Activated T-helper 17 cell treated with anti-CD3 and anti-CD28 coated beads, Interleukin-2, amount 50 U/mL, for 72 hours (primary cell): Measurements from ENCODE around the gene TP53AIP1. TPM values are rescaled to one million over a fixed set of nuclear protein-coding genes. Genes with fewer than 3 reads are reported as not detected.

Experiments
- ATAC-seq: fragments of 150-1000 bp; cut with Tn5 transposase; replicated peaks from 2 replicates; pipeline ENCODE4 v1.10.0; 2021; ENCODE audit warnings: mild to moderate bottlenecking, moderate library complexity
- H3K27ac Mint-ChIP-seq: one replicate; pipeline ENCODE4 v1.8.0; 2022; ENCODE audit warnings: mixed read lengths
- H3K27me3 Mint-ChIP-seq: one replicate; pipeline ENCODE4 v1.8.0; 2022; ENCODE audit warnings: mixed read lengths
- H3K36me3 Mint-ChIP-seq: one replicate; pipeline ENCODE4 v1.8.0; 2022; ENCODE audit warnings: low read depth, mild to moderate bottlenecking, mixed read lengths
- H3K4me1 Mint-ChIP-seq: one replicate; pipeline ENCODE4 v1.8.0; 2022; ENCODE audit warnings: mixed read lengths
- H3K4me3 Mint-ChIP-seq: one replicate; pipeline ENCODE4 v1.8.0; 2022; ENCODE audit warnings: mild to moderate bottlenecking, mixed read lengths
- H3K9me3 Mint-ChIP-seq: one replicate; pipeline ENCODE4 v1.8.0; 2022; ENCODE audit warnings: mixed read lengths
- total RNA-seq, 2 donors: library from RNA; stranded (reverse); gene quantifications; one replicate each; pipeline ENCODE4 v1.2.3, GENCODE V29; 2022

TP53AIP1 gene
- total RNA-seq, 2 donors from 2014 or later, result not detected

GRCh38 chr11:128911701-128912100, 31.0 kb downstream of the TP53AIP1 start:
- Mint-ChIP-seq H3K27me3 (peaks cover 16% of the 10 kb centered on the region), H3K27ac (no peak overlapping the region), H3K4me3 (no peak overlapping the region), H3K9me3 (no peaks in the 10 kb centered on the region), H3K36me3 (no peaks in the 10 kb centered on the region), H3K4me1 (no peaks in the 10 kb centered on the region)
- no peak for ATAC-seq

- no peak overlapping the region for H3K4me3 Mint-ChIP-seq
- H3K4me1 Mint-ChIP-seq, result peaks cover under 1% of the 10 kb centered on the region
- no peaks in the 10 kb centered on the region for H3K9me3 Mint-ChIP-seq
- H3K27ac Mint-ChIP-seq, result no peak overlapping the region
- H3K36me3 Mint-ChIP-seq, result no peaks in the 10 kb centered on the region
- H3K27me3 Mint-ChIP-seq, result peaks cover 15% of the 10 kb centered on the region
- no peak for ATAC-seq
Observed at GRCh38 chr11:128911239-128911638, 31.4 kb downstream of the TP53AIP1 start.

- no peak overlapping the region for H3K4me3 Mint-ChIP-seq
- no peak overlapping the region for H3K27ac Mint-ChIP-seq
- no peaks in the 10 kb centered on the region for H3K36me3 Mint-ChIP-seq
- H3K4me1 Mint-ChIP-seq, result peaks cover 5% of the 10 kb centered on the region
- peaks cover 9% of the 10 kb centered on the region for H3K27me3 Mint-ChIP-seq
- ATAC-seq, result no peak
- H3K9me3 Mint-ChIP-seq, result no peaks in the 10 kb centered on the region
Observed at GRCh38 chr11:128910576-128910975, 32.1 kb downstream of the TP53AIP1 start.

DNA sequence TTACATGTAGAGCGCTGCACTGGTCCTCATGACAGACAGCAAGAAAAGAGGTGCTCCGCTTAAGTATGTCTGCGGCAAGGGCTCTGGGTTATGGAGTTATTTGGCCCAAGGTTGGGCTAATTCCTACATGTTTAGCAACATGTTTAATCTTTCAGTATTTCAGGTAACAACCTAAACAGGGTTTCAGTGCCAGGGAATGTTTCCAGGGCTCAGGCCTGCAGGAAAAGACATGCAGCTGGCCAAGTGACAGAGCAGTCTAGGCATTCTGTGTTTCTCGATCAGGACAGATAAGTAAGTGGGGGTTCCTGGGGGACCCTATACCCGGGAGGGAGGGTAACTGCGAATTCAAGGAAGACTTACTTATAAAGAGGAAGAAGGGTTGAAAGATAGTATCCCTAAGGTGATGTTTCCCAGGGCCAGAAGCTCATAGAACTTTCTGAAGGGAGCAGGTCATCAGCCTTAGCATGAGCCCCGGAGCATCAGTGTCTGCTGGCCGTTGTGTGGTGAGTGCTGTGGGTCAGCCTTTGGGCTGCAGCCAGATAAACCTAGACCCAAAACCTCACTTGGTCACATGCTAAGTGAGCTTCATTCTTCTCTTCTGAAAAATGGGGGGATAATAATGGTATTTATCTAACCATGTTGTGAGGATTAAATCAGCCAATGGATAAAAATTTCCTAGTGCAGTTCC, 33.1 kb downstream of the TP53AIP1 start:
- no peak overlapping the region for H3K27ac Mint-ChIP-seq
- H3K9me3 Mint-ChIP-seq, result no peaks in the 10 kb centered on the region
- no peak for ATAC-seq
- peaks cover 4% of the 10 kb centered on the region for H3K27me3 Mint-ChIP-seq
- H3K4me1 Mint-ChIP-seq, result peaks cover 5% of the 10 kb centered on the region
- no peak overlapping the region for H3K4me3 Mint-ChIP-seq
- H3K36me3 Mint-ChIP-seq, result no peaks in the 10 kb centered on the region

DNA sequence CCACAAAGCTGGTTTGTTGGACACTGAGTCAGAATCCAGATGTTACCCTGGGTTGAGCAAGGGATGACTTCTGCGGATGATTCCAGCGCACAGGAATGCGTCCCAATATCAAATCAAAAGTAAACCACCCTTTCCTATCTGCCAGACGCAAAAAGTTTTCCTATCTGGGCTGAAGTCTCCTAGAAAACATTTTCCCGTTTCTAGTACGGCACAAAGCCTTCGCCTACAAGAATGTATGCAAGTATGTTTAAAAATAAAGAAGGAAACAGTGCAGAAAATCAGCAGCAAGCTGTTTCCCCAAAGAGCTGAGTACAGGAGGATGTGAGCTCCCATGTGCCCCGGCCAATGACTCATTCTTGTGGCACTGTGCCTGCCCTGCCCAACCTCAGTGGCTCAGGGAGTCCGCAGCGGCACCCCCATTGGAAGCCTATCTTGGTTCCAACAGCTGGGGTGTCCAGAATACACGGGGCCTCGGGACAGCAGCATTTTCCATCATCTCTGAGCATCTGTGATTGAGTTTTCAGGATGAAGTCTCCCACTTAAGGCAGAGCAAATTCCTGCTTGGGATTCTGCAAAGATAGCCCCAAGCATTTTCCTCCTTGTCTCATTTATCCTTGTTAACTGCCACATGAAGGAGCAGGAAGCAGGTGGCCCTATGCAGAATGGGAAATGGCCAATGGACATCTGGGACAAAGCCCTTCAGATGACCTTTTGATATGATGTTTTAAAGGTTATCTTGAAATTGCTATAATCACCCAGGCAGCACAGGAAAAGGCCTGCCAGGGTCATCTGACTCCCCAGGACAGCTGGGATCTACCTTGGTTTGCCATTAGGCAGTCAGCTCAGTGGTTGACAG, 34.1 kb downstream of the TP53AIP1 start:
- Mint-ChIP-seq H3K36me3 (no peaks in the 10 kb centered on the region), H3K4me3 (no peak overlapping the region), H3K27me3 (peaks cover 9% of the 10 kb centered on the region), H3K9me3 (no peaks in the 10 kb centered on the region), H3K27ac (no peak overlapping the region), H3K4me1 (peaks cover 5% of the 10 kb centered on the region)
- no peak for ATAC-seq

DNA sequence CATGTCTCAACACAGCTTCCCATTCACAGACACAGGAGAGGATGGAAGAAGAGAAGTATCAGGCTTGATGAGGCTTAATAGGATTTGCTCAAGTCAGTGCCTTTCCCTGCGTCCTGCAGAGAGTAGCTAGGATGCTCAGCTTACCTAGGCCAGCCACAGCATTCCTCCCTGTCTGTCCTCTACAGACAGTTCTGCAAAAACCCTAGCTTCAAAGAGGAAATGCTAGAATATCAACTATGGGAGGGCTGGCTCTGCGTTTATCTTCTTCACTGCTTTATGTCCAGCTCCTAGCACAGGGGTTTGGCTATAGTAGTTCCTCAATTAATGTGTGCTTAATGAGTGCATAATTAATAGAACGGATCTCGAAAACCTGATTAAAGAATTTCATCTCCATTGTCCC, 35.1 kb downstream of the TP53AIP1 start:
- peaks cover 5% of the 10 kb centered on the region for H3K4me1 Mint-ChIP-seq
- H3K9me3 Mint-ChIP-seq, result no peaks in the 10 kb centered on the region
- H3K36me3 Mint-ChIP-seq, result no peaks in the 10 kb centered on the region
- H3K27me3 Mint-ChIP-seq, result peaks cover 6% of the 10 kb centered on the region
- ATAC-seq, result no peak
- H3K27ac Mint-ChIP-seq, result no peak overlapping the region
- H3K4me3 Mint-ChIP-seq, result no peak overlapping the region

DNA sequence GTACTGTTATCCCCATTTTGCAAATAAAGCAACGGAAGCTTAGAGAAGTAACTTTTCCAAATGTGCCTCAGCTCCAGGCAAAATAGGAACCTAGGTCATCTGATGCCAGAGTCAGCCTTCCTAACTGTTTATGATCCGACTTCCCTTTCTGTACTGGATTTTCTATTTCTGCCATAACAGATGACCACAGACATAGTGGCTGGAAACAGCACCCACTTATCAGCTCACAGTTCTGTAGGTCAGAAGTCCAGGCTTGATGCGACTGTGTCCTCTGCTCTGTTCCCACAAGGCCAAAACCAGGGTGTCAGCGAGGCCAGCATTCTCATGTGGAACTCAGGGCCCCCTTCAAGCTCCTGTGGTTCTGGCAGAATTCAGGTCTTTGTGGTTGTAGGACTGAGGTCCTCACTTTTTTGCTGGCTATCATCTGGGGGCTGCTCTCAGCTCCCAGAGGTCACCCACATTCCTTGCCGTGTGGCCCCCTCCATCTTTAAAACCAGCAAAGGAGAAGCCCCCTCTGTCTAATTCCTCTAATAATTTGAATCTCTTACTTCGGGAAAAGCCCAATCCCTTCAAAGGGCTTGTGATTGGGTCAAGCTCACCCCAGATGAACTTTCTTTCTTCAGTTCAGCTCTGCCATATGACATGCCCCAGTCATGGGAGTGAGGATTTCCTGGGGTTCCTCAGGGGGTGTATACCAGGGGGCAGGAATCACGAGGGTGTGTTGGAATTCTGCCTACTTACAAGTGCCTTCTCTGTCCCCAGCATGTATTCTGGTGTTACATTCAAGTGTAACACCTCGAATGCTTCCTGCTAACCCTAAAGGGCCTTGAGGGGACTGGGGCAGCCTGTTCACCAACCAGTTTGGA, 36.3 kb downstream of the TP53AIP1 start:
- no peak for ATAC-seq
- Mint-ChIP-seq H3K36me3 (no peaks in the 10 kb centered on the region), H3K9me3 (no peaks in the 10 kb centered on the region), H3K27ac (peak overlapping the region; percentile 15), H3K4me3 (peak overlapping the region; percentile 78), H3K27me3 (peaks cover 6% of the 10 kb centered on the region), H3K4me1 (peaks cover 5% of the 10 kb centered on the region)

GRCh38 chr11:128905345-128906184, 37.1 kb downstream of the TP53AIP1 start:
- H3K27me3 Mint-ChIP-seq, result peaks cover 6% of the 10 kb centered on the region
- peak; percentile 65 for ATAC-seq
- H3K36me3 Mint-ChIP-seq, result no peaks in the 10 kb centered on the region
- peaks cover 5% of the 10 kb centered on the region for H3K4me1 Mint-ChIP-seq
- H3K27ac Mint-ChIP-seq, result peak overlapping the region; percentile 15
- H3K9me3 Mint-ChIP-seq, result no peaks in the 10 kb centered on the region
- H3K4me3 Mint-ChIP-seq, result peak overlapping the region; percentile 78

GRCh38 chr11:128904656-128905344, 37.9 kb downstream of the TP53AIP1 start:
- peak; percentile 21 for ATAC-seq
- H3K36me3 Mint-ChIP-seq, result no peaks in the 10 kb centered on the region
- H3K27me3 Mint-ChIP-seq, result peaks cover 6% of the 10 kb centered on the region
- H3K27ac Mint-ChIP-seq, result no peak overlapping the region
- no peaks in the 10 kb centered on the region for H3K9me3 Mint-ChIP-seq
- H3K4me1 Mint-ChIP-seq, result peaks cover 5% of the 10 kb centered on the region
- H3K4me3 Mint-ChIP-seq, result peak overlapping the region; percentile 78

DNA sequence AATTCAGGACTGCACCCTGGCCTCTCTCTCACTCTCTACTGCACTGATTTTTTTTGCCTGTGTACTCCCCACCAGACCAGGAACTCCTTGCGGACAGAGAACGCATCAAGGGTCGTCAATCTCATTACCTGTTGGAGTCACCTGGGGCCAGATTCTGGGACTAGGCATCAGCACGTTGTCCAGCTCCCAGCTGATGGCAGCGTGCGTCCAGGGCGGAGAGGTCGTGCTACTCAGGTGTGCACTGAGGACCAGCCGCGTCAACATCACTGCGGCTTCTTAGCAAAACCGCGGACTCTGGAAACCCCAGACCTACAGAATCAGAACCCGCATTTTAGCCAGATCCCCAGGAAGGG, 38.4 kb downstream of the TP53AIP1 start:
- peak overlapping the region; percentile 78 for H3K4me3 Mint-ChIP-seq

DNA sequence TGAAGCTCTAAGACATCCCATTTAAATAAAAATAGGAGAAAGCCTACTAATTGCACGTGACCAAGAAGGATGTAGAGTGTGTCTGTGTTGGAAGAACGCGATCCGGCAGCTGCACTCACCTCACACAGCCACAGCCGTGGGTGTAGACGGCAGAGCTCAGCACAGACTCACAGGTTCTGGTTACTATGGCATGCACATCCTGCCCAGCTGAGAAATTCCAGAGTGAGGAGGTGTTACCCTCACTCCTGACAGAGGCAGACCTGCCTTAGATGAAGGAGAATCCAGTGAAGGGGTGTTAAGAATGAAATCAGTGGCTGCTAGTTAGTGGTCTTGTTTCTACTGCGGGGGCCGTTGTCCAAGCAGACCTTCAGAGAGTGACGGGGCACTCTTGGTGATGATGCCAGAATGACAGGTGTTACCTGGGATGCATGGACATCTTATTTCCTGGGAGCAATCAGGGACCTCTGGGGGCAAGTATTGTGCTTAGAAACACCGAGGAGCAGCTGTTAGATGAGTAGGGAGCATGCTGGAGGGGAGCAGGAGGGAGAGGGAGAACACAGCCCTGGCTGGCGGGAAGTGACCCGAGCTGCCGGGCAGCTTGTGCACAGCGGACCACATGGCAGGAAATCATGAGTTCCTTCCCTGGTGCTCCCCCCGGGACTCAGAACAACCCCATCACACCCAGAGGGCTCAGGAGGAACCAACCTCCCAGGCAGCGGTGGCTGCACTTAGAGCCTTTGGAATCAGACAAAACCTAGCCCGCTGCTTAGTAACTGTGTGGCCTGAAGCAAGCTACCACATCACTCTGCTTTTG, 39.2 kb downstream of the TP53AIP1 start:
- Mint-ChIP-seq H3K4me3 (peak overlapping the region; percentile 78), H3K36me3 (no peaks in the 10 kb centered on the region), H3K27ac (no peak overlapping the region), H3K27me3 (peaks cover 6% of the 10 kb centered on the region), H3K4me1 (peaks cover 5% of the 10 kb centered on the region), H3K9me3 (no peaks in the 10 kb centered on the region)
- no peak for ATAC-seq

More for the DNA sequence above, 38.4 kb downstream of the TP53AIP1 start:
- H3K27ac Mint-ChIP-seq, result no peak overlapping the region
- no peak for ATAC-seq
- no peaks in the 10 kb centered on the region for H3K9me3 Mint-ChIP-seq
- peaks cover 5% of the 10 kb centered on the region for H3K4me1 Mint-ChIP-seq
- H3K36me3 Mint-ChIP-seq, result no peaks in the 10 kb centered on the region
- H3K27me3 Mint-ChIP-seq, result peaks cover 6% of the 10 kb centered on the region

GRCh38 chr11:128902515-128903066, 40.1 kb downstream of the TP53AIP1 start:
- H3K4me3 Mint-ChIP-seq, result no peak overlapping the region
- H3K4me1 Mint-ChIP-seq, result peaks cover 5% of the 10 kb centered on the region
- H3K36me3 Mint-ChIP-seq, result no peaks in the 10 kb centered on the region
- no peak overlapping the region for H3K27ac Mint-ChIP-seq
- H3K27me3 Mint-ChIP-seq, result peaks cover 6% of the 10 kb centered on the region
- no peak for ATAC-seq
- H3K9me3 Mint-ChIP-seq, result no peaks in the 10 kb centered on the region
